GM19467 (cell line): ENCODE measurements around the gene NETO2.
"Not testable (repeated sequence)": the region's sequence is repeated elsewhere in the genome, so short reads cannot be mapped to it uniquely, and the experiment has no call there.

ENCODE experiments used
- ATAC-seq: cut with Tn5 transposase; IDR thresholded peaks from one replicate; pipeline ENCODE4 v1.9.1; 2021; ENCODE audit warnings: mild to moderate bottlenecking, moderate library complexity; ENCODE audit not compliant: unreplicated experiment

NETO2 gene, protein sequence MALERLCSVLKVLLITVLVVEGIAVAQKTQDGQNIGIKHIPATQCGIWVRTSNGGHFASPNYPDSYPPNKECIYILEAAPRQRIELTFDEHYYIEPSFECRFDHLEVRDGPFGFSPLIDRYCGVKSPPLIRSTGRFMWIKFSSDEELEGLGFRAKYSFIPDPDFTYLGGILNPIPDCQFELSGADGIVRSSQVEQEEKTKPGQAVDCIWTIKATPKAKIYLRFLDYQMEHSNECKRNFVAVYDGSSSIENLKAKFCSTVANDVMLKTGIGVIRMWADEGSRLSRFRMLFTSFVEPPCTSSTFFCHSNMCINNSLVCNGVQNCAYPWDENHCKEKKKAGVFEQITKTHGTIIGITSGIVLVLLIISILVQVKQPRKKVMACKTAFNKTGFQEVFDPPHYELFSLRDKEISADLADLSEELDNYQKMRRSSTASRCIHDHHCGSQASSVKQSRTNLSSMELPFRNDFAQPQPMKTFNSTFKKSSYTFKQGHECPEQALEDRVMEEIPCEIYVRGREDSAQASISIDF

DNA sequence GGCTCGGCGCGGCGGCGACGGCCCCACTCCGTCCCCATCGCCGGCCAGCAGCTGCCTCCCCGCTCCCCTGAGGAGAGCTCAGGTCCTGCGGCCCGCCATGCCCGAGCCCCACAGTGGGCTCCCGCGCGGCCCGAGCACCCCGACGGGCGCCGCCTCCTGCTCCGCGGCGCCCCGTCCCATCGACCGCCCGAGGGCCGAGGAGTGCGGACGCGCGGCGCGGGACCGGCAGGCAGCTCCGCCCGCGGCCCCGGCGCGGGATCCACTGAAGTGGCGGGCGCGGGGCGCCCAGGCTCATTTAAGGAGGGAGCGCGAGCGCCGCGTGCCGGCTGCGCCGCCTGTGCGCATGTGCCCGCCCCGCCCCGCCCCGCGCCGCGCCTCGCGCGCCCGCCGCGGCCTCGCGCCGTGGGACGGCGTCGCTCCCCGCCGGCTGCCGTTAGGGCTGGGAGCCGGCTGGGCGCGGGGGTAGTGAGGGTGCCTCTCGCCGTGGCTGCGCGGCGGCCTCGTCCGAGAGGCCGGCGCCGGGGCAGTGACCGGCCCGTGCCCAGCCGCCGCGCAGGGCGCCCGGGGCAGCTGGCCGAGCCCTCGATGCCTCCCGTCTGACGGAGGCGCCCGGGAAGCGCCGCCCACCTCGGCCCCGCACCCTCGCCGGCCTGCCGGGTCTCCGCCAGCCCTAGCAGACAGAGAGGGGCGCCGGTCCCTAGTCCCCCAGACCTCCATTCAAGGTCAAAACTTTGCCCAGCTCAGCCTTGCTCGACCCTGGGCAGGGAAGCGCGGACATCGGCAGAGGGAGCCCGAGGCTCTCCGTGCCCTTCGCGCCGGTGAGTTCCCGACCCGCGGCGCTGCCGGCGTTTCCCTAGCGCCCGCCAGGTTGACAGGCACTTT lies at the start of gene NETO2:
Gene NETO2 (minus strand): TSS at position 269 of the 882 bp plus-strand sequence. CDS start 333 bp downstream, outside the sequence.
- peak; percentile 46 for ATAC-seq

DNA sequence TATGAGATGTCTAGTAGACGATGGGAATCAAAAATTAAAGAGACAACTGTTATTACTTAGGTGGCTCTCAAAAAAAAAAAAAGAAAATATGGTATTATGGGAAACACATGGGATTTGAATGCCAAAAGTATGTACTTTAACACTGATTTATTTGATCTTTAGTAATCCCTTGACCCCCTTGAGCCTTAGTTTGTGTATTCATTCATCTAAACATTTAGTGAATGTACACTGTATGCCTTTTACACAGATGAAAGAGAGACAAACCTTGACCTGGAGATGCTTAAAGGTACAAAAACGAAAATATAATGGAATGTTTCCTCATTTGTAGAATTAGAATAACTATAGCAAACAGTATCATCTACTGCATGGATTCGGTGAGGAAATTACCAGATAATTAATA lies 38.6 kb upstream of the NETO2 start:
- no peak for ATAC-seq

DNA sequence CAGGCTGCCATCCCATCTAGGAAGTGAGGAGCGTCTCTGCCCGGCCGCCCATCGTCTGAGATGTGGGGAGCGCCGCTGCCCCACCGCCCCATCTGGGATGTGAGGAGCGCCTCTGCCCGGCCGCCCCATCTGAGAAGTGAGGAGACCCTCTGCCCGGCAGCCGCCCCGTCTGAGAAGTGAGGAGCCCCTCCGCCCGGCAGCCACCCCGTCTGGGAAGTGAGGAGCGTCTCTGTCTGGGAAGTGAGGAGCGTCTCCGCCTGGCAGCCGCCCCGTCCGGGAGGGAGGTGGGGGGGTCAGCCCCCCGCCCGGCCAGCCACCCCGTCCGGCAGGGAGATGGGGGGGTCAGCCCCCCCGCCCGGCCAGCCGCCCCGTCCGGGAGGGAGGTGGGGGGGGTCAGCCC lies 37.3 kb upstream of the NETO2 start:
- ATAC-seq = not testable (repeated sequence)

DNA sequence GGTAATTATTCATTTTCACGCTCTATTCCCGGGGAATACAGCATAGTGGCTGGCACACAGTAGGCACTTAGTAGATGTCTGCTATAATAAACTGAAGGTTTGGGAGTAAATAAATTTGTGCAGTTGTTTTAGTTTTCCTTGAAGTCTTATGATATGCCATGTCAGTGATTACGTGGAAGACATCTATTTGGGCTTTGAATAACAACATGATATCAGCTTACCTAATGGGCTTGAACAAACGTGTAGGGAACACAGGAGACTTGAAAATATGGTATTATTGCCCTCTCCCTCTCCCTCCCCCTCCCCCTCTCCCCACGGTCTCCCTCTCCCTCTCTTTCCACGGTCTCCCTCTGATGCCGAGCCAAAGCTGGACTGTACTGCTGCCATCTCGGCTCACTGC lies 36.3 kb upstream of the NETO2 start:
- ATAC-seq = no peak

DNA sequence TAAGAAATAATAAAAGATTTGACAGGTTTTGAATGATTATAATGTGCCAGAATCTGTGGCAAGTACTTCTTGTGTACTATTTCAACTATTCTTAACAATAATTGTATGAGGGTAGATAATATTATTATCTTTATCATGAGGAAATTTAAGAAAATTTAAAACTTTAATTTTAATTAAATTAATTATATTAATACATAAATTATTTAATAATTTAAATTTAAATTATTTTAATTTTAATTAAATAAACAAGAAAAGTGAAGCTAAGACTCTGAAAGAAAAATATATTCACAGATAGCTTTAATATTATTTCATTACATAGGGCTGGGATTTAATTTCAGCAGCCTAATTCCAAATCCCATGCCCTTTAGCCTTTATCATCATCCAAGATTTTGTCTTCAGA lies 31.4 kb upstream of the NETO2 start:
- ATAC-seq = no peak

DNA sequence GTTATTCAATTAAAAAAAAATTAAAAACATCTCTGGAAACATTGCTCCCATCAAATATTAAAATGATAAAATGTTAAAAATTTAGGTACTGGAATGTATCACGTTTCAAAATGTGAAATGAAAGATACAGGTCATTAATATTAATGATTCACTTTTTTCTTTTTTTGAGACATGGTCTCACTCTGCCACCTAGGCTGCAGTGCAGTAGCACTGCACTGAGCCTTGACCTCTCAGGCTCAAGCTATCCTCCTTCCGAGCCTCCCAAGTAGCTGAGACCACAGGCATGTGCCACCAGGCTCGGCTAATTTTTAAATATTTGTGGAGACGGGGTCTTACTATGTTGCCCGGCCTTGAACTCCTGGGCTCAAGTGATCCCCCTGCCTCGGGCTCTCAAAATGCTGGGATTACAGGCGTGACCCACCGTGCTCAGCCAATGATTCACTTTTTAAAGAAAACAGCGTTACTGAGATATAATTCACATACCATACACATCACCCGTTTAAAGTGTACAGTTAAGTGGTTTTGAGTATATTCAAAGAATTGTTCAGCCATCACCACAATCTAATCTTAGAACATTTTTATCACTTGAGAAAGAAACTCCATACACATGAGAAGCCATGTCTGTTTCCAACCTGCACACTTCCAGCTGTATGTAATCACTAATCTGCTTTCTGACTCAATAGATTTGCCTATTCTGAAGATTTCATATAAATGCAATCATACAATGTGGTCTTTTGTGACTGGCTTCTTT lies 19.1 kb upstream of the NETO2 start:
- ATAC-seq = no peak

DNA sequence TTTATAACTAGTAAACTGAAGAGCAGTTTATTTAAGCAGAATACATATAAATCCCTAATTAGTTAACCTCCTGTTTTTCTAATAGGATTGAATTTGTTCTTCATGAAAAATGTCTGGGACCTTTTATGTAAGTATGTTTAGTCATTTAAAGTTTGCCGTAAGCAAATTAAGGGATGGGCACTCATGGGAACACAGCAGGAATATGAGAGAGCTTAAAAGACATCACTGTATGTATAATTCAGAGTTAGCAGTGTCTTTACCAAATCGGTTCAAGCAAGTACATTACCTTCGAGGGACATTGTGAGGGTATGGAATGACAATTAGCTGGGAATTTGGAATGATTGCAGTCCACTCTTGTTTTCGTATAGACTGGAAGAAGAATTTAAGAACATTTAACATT lies 17.7 kb upstream of the NETO2 start:
- no peak for ATAC-seq

DNA sequence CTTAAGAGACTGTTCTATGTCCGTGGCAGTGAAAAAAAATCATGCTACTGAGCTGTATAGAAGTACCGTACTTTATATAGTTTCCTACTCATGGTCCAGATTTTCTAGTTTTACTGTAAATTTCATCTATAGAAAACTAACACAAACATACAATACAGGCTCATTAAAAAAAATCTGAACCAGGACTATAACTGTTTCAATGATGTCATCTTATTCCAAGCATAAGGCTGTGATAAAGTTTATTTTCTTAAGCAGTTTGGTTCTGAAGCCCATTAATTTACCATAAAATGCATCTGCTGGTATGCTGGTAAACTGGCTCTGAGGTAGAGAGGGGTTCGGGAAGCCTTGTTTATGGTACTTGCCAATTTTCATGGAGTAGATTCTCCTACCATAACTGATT lies 16.7 kb upstream of the NETO2 start:
- no peak for ATAC-seq

DNA sequence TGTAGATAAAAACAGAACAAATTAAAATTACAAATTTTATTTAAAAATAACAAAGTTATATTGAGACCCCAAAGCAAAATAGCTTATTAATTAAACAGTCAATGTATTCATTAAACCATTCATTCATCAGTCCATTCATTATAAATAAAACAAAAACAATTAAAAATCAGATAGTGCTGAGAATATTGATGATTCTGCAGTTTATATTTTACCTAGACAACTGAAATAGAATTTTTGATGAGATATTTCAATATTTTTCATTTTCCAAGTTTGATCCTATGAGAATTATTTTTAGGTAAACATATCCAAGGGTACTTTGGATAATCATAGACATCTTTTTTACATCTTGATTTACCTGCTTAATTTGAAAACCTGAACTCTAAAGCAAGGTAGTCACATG lies 15.2 kb upstream of the NETO2 start:
- no peak for ATAC-seq

DNA sequence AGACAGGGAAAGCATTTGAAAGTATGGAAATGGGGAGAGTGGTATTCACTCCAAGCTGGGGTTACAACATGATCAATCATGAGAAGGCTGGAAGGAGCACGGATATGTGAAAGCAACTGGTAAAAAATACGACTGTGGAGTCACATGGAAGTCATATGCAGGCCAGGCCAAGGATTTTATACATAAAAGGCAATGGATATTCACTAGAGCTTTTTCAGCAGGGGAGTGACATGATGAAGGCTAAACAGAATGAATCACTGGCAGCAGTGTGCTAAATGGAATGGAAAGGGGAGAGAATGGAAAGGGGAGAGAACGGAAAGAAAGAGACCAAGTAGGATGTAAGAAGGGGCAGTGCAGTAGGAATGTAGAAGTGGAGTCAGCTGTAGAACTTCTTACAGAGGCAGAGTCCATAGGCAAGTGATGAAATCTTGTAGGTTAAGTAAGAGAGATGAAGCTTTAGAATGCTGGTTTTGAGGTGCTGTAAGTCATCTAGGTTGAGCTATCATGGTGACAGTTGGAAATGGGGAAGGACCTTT lies 13.0 kb upstream of the NETO2 start:
- no peak for ATAC-seq

DNA sequence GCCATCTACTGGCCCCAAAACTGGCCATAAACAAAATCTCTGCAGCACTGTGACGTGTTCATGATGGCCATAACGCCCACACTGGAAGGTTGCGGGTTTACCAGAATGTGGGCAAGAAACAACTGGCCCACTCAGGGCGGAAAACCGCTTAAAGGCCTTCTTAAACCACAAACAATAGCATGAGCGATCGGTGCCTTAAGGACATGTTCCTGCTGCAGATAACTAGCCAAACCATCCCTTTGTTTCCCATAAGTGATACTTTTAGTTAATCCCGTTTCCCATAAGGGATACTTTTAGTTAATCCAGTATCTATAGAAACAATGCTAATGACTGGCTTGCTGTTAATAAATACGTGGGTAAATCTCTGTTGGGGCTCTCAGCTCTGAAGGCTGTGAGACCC lies 8.8 kb upstream of the NETO2 start:
- ATAC-seq = not testable (repeated sequence)

DNA sequence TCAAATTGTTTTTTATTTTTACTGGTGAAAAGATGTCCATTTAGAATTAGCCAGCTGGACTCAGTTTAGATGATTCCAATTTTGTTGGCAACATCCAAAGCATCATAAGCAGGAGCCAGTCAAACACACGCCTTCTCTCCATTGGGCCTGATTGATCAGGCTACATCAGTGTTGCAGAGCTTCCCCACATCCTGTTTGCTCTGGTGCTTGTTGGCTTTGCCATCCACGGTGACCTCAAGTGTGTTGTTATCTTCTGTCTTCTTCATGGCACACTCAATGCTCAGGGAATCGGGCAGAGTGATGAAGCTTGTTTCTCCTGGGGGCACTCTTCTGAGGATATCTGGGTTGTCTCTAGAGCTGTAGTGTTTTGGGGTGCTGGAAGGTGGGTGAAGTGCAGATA lies 6.3 kb upstream of the NETO2 start:
- ATAC-seq = no peak

DNA sequence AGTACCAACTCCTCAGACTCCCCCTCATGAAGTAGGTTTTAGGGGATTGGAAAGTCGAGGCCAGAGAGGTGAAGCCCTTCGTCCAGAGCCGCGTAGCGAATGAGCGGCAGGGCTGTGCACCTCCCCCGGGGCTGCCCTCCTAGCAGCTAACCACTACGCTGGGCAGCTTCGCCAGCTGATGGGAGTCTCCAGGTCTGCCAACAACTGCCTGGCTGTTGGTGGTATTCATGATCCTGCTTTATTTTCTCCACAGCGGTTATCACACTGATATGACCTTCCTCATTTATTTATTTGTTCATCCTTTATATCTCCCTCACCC lies 773 bp upstream of the NETO2 start:
- no peak for ATAC-seq

DNA sequence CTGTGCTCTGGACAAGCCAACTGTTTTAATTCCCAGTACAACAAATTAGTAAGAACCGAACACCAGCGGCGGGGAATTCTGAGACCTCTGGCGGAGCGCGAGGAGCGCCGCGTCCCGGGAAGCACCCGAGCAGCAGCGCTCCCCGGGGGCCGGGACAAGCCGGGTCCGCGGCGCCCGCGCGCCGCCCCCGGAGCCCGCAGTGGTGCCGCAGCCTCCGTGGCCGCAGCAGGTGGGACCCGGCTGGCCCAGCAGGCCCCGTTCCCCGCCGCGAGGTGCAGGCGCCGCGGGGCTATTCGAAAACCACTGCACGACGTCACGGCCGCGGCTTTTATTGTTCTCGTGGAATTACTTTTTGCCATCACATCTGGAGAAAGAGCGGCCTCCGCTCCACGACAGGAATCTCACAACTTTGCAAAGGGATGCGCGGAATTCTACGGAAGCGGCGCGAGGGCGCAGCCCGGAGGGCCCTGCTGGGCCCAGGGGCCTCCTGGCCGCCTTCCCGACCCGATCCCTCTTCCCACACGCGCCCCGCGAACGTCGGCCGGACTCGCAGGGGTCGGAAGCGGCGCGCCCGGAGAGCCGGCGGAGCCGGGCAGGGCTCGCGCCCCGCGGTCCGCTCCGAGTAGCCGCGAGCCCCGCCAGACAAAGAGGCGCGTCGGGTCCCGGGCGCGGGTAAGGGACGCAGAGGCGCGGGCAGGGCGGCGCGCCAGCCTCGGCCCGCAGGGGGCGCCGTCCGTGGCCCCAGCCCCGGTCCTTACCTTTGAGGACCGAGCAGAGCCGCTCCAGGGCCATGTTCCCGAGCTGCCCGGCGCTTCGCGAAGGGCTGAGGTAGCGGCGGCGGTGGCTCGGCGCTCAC lies 696 bp downstream of the NETO2 start:
- ATAC-seq = peak; percentile 54

DNA sequence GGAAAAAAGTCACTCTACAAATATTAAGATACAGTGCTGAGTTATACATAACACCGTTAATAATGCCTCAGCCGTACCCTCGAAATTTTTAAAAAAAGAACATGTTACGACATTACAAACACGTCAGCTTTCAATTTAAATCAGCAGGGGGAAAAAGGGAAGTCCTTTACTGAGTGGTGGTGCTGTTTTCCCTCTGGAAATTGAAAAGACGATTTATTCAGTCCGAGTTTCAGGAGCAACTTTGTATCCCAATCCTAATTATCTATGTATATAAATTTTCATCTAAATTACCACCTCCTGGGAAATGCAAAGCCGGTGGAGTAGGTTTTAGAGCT lies 1.3 kb downstream of the NETO2 start:
- no peak for ATAC-seq

DNA sequence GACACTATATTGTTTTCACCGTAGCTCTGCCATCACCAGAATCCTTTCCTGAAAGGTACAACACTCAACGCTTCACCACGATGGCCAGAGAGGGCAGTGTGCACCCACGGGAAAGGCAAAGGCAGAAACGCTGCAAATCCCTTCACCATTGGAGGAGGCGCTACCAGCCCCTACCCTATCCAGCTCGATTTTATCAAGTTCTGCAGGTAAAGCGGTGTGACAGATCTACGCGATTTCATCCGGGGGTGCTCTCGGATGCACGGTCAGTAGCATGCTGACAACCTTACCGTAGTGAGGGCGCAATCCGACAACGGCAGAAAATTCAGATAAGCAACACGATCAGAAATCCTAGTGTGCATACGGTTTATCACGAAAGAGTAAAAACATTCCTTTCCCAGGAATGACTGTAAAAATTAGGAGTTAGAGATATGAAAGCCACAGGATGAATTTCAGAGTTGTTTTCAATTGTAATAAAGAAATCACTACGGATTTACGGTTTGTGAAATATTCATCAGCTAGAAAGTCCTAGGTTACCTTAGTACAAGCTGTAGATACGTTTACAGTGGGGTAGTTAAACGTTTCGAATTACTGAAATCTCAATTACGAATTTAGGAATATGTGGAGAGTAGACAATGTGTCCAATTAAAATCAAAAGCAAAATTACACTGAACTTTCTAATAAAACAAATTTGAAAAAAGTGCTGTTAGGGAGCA lies 1.8 kb downstream of the NETO2 start:
- ATAC-seq = peak; percentile 52

DNA sequence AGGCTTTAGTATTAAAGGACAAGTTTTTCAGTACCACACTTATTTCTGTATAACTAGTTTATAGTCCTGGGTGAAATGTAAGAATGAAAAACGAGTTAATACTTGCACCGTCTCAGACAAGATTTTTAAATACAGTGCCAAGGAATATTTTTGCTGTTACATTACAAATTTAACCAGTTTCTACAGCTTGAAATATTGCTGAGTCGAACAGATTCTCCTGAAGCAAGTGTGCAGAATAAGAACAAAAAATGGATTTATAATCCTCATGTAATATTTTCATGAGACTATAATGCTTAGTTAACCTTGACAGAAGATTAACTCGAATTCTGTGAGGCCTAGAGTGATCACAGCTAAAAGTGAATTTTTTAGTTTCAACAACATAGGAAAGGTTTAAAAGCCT lies 3.1 kb downstream of the NETO2 start:
- ATAC-seq = no peak

DNA sequence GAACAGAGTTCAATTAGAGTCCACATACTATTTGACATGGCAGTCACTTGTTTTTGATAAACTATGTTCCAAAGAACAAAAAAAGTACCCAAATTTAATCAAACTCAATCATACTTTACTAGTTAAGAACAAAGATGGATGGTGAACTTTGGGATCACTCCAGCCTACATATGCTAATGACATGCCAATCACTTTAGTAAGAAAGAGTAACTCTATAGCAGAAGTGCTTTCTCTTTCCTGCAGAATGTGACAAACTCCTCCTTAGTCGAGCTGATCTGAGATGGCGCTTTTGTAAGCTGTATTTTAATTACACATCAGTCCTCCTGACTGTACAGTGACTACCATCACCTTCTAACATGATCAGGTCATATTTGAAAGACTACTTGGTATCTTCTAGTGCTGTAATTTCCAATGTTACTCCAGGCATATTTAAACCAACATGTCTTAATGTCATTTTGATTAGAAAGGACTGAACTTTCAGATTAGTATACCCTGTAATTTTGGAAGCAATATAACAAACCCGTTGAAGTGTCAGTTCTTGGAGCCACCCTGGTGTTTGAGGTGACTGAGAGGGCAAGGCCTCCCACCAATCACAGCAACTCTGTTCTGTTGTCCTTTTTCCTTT lies 4.1 kb downstream of the NETO2 start:
- ATAC-seq = no peak

DNA sequence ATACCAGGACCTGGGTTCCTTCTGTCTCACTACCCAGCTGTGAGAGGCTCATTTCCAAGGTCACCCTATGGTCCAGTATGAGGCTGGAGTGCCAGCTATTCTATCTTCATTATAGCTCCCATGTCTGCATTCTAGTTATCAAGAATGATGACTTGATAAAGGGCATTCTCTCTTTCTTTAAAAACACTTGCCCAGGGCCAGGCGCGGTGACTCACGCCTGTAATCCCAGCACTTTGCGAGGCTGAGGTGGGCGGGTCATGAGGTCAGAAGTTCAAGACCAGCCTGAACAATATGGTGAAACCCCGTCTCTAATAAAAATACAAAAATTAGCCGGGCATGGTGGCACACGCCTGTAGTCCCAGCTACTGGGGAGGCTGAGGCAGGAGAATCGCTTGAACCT lies 5.8 kb downstream of the NETO2 start:
- not testable (repeated sequence) for ATAC-seq
